Activated CD4-positive, alpha-beta T cell treated with anti-CD3 and anti-CD28 coated beads, Interleukin-2, amount 10 ng/mL, durations not matched to agents 7 days and 5 days (primary cell): Measurements from ENCODE around the gene ZNF292. TPM values are rescaled to one million over a fixed set of nuclear protein-coding genes. Genes with fewer than 3 reads are reported as not detected.
"Not testable (repeated sequence)": the region's sequence is repeated elsewhere in the genome, so short reads cannot be mapped to it uniquely, and the experiment has no call there.

Experiments used
- CTCF ChIA-PET: fragments of 350-600 bp; sonication (Branson Sonifier 250); formaldehyde crosslinking; loops from one replicate; lab custom pipeline; 2021; ENCODE audit warnings: antibody characterized with exemption; lab: Charles Lee
- POLR2A ChIA-PET: fragments of 350-600 bp; sonication (Branson Sonifier 250); formaldehyde crosslinking; loops from one replicate; lab custom pipeline; 2021; ENCODE audit warnings: antibody characterized with exemption; lab: Charles Lee
- DNase-seq: peaks from one replicate; pipeline ENCODE4 v3.0.0-alpha.2; 2020
- H3K27ac Mint-ChIP-seq: one replicate; pipeline ENCODE4 v1.8.0; 2021; ENCODE audit warnings: mild to moderate bottlenecking, moderate library complexity, mixed read lengths
- H3K27me3 Mint-ChIP-seq: one replicate; pipeline ENCODE4 v1.8.0; 2021; ENCODE audit warnings: mixed read lengths
- H3K36me3 Mint-ChIP-seq: one replicate; pipeline ENCODE4 v1.8.0; 2021; ENCODE audit warnings: low read depth, mixed read lengths
- H3K4me1 Mint-ChIP-seq: one replicate; pipeline ENCODE4 v1.8.0; 2021; ENCODE audit warnings: mixed read lengths
- H3K4me3 Mint-ChIP-seq: one replicate; pipeline ENCODE4 v1.8.0; 2021; ENCODE audit warnings: mild to moderate bottlenecking, moderate library complexity, mixed read lengths
- H3K9me3 Mint-ChIP-seq: one replicate; pipeline ENCODE4 v1.8.0; 2021; ENCODE audit warnings: mixed read lengths
- total RNA-seq, 2 experiments: library from RNA; stranded (reverse); gene quantifications; one replicate each; pipeline ENCODE4 v1.2.3, GENCODE V29; 2021

ZNF292 gene
- total RNA-seq, 2 experiments from 2014 or later = 51.5 to 56.0 TPM

DNA sequence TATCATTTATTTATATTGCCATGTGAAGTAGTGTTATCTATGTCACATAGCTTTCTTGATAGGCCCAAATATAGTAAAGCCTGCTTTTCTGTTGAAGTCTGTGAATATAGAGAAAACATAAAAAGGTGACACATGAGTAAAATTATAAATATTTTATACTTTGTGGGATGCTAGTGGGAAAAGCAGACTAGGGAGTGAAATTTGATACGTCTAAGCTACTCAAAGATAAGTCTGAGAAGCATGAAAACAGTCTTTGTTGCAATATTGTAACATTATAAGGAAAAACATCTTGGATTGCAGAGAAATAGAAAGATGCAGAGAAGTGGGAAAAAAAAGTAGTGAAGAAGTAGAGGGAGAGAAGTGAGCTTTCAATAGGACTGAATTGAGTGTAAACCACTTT is 75.4 kb downstream of the ZNF292 start:
- Mint-ChIP-seq H3K27me3 (no peaks in the 10 kb centered on the region), H3K36me3 (peaks cover 25% of the 10 kb centered on the region), H3K9me3 (no peaks in the 10 kb centered on the region), H3K4me1 (peaks cover 3% of the 10 kb centered on the region), H3K27ac (no peak overlapping the region), H3K4me3 (no peak overlapping the region)
- DNase-seq = no peak
- CTCF ChIA-PET = no interaction called here
- POLR2A ChIA-PET = no interaction called here

DNA sequence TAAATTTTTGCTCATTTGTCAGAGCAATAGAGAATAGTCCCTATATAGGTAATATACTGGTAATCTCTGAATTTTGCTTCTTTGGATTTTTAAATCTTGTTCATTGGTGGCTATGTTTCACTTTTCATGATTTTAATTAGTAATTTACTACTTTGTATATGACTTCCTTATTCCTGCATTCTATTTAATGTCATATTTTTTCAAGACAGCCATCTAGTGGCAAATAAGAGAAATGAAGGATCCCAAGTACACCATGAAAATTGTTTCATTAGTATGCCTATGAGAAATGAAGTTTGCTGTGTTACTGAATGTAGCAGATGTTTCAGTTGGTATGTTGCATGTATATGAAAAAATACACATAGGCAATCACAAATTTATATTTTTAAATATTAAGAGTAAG is 82.4 kb downstream of the ZNF292 start:
- ChIA-PET POLR2A (no interaction called here), CTCF (interaction anchor here (0.6 kb wide), 1 partner anchor 25 kb away, joined by 3 read pairs; no protein-coding TSS in a partner anchor)
- no peak for DNase-seq
- H3K27ac Mint-ChIP-seq = no peak overlapping the region
- peaks cover 1% of the 10 kb centered on the region for H3K4me1 Mint-ChIP-seq
- H3K36me3 Mint-ChIP-seq = peaks cover 17% of the 10 kb centered on the region
- H3K27me3 Mint-ChIP-seq = no peaks in the 10 kb centered on the region
- H3K4me3 Mint-ChIP-seq = no peak overlapping the region
- H3K9me3 Mint-ChIP-seq = no peaks in the 10 kb centered on the region

DNA sequence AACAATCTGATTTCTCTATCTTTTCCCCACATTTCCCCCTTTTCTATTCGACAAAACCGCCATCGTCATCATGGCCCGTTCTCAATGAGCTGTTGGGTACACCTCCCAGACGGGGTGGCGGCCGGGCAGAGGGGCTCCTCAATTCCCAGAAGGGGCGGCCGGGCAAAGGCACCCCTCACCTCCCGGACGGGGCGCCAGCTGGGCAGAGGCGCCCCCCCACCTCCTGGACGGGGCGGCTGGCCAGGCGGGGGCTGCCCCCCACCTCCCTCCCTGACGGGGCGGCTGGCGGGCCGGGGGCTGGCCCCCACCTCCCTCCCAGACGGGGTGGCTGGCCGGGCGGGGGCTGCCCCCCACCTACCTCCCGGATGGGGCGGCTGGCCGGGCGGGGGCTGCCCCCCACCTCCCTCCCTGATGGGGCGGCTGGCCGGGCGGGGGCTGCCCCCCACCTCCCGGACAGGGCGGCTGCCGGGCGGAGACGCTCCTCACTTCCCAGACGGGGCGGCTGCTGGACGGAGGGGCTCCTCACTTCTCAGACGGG is 83.8 kb downstream of the ZNF292 start:
- H3K27me3 Mint-ChIP-seq, CTCF ChIA-PET: not testable (repeated sequence)

DNA sequence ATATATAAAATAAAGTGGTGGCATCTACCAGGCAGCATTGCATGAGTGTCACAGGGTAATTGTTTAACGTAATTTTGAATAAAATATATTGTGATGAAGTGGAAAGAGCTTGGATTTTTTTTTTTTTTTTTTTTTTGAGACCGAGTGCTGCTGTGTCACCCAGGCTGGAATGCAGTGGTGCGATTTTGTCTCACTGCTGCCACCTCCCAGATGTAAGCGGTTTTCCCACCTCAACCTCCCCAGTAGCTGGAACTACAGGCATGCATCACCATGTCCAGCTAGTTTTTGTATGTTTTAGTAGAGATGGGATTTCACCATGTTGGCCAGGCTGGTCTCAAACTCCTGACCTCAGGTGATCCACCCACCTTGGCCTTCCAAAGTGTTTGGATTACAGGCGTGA is 85.9 kb downstream of the ZNF292 start:
- no peak overlapping the region for H3K4me3 Mint-ChIP-seq
- POLR2A ChIA-PET = no interaction called here
- H3K27ac Mint-ChIP-seq = no peak overlapping the region

More for the DNA sequence above, 83.8 kb downstream of the ZNF292 start:
- not testable (repeated sequence) for H3K27ac Mint-ChIP-seq, H3K4me3 Mint-ChIP-seq, DNase-seq, H3K4me1 Mint-ChIP-seq, H3K9me3 Mint-ChIP-seq
- peaks cover 16% of the 10 kb centered on the region for H3K36me3 Mint-ChIP-seq
- POLR2A ChIA-PET = interaction anchor here (0.6 kb wide), 1 partner anchor 83 kb away, joined by 3 read pairs; no protein-coding TSS in a partner anchor

DNA sequence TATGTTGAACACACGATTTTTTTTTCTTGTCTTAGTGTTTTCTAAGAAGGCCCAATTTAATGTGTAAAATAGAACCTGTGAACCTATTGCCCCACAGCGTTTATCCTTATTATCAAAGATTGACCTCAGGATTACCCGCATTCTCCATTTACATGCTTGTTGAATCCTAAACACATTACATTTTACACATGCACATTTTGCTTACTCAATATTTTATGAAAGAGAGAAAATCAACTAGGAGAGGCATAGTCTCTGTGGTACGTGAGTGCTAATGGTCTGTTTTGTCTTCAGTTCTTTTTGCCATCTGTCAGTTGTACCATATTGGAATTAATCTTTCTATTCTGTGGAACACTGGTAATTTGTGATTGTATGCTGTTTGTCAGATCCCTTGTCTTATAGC is 86.9 kb downstream of the ZNF292 start:
- H3K27ac Mint-ChIP-seq = peak overlapping the region; percentile 2
- no peak for DNase-seq
- H3K4me1 Mint-ChIP-seq = no peaks in the 10 kb centered on the region
- ChIA-PET CTCF (no interaction called here), POLR2A (no interaction called here)
- H3K27me3 Mint-ChIP-seq = no peaks in the 10 kb centered on the region
- no peaks in the 10 kb centered on the region for H3K9me3 Mint-ChIP-seq
- peaks cover 23% of the 10 kb centered on the region for H3K36me3 Mint-ChIP-seq
- H3K4me3 Mint-ChIP-seq = no peak overlapping the region

More for the DNA sequence above, 85.9 kb downstream of the ZNF292 start:
- no peaks in the 10 kb centered on the region for H3K4me1 Mint-ChIP-seq
- H3K27me3 Mint-ChIP-seq = no peaks in the 10 kb centered on the region
- no peak for DNase-seq
- CTCF ChIA-PET = no interaction called here
- H3K9me3 Mint-ChIP-seq = no peaks in the 10 kb centered on the region
- peaks cover 17% of the 10 kb centered on the region for H3K36me3 Mint-ChIP-seq

DNA sequence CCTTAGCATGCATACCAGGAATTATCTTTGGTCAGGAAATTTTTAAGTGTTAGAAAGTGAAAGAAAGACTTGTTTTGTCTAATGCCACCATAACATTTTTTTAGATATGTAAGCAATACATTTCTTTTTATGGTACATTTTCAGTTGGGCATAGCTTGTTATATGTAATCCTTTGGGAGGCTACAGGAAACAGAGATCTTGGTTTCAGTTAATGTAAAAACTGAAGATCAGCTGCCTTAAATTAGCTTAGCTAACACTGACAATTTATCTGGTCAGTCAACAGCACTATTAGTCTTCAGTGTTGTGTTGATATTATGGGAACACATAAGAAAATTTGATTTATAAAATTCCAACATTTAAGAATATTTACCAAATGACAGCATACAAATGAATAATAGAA is 88.4 kb downstream of the ZNF292 start:
- DNase-seq = no peak
- no peak overlapping the region for H3K27ac Mint-ChIP-seq
- CTCF ChIA-PET = no interaction called here
- no peaks in the 10 kb centered on the region for H3K4me1 Mint-ChIP-seq
- H3K36me3 Mint-ChIP-seq = peaks cover 32% of the 10 kb centered on the region
- no peak overlapping the region for H3K4me3 Mint-ChIP-seq
- POLR2A ChIA-PET = no interaction called here
- no peaks in the 10 kb centered on the region for H3K27me3 Mint-ChIP-seq
- no peaks in the 10 kb centered on the region for H3K9me3 Mint-ChIP-seq

DNA sequence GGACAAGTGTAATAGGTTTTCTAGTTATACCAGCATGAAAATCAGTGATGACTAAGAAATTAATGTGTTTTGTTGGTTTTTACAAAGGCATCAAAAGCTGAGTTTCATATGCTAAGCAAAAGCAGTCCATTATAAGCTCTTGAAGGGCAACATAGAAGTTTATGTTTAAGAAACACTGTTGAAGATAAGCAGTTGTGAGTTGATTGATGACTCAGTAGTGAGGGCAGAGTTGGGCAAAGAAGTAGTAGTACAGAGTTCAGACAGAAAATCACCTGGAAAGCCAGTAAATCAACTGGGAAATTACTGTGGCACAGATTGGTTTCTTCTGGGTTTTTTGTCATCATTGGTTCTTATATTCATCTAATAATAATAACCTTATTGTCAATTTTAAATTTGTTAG is 89.0 kb downstream of the ZNF292 start:
- ChIA-PET POLR2A (no interaction called here), CTCF (no interaction called here)
- Mint-ChIP-seq H3K4me1 (no peaks in the 10 kb centered on the region), H3K27me3 (no peaks in the 10 kb centered on the region), H3K36me3 (peaks cover 38% of the 10 kb centered on the region), H3K9me3 (no peaks in the 10 kb centered on the region), H3K4me3 (no peak overlapping the region), H3K27ac (no peak overlapping the region)
- DNase-seq = no peak

- ChIA-PET CTCF (interaction anchor here (0.6 to 1.0 kb wide), 3 partner anchors 16 to 1203 kb away, joined by 3 read pairs; no protein-coding TSS in a partner anchor), POLR2A (no interaction called here)
- peaks cover 60% of the 10 kb centered on the region for H3K36me3 Mint-ChIP-seq
- peaks cover 3% of the 10 kb centered on the region for H3K9me3 Mint-ChIP-seq
- H3K4me3 Mint-ChIP-seq = no peak overlapping the region
- DNase-seq = no peak
- no peaks in the 10 kb centered on the region for H3K27me3 Mint-ChIP-seq
- no peaks in the 10 kb centered on the region for H3K4me1 Mint-ChIP-seq
- peak overlapping the region; percentile 25 for H3K27ac Mint-ChIP-seq
These were observed 94.7 kb downstream of the ZNF292 start for GRCh38 chr6:87250019-87250418.

GRCh38 chr6:87251225-87251624 is 95.9 kb downstream of the ZNF292 start:
- H3K4me1 Mint-ChIP-seq = no peaks in the 10 kb centered on the region

GRCh38 chr6:87251725-87252124 is 96.4 kb downstream of the ZNF292 start:
- Mint-ChIP-seq H3K4me3 (no peak overlapping the region), H3K36me3 (peaks cover 71% of the 10 kb centered on the region), H3K9me3 (peaks cover 4% of the 10 kb centered on the region), H3K27me3 (no peaks in the 10 kb centered on the region), H3K4me1 (no peaks in the 10 kb centered on the region), H3K27ac (no peak overlapping the region)
- POLR2A ChIA-PET = no interaction called here
- DNase-seq = no peak
- CTCF ChIA-PET = no interaction called here

More at GRCh38 chr6:87251225-87251624, 95.9 kb downstream of the ZNF292 start:
- H3K36me3 Mint-ChIP-seq = peaks cover 70% of the 10 kb centered on the region
- ChIA-PET POLR2A (no interaction called here), CTCF (no interaction called here)
- no peak for DNase-seq
- peaks cover 4% of the 10 kb centered on the region for H3K9me3 Mint-ChIP-seq
- H3K27ac Mint-ChIP-seq = no peak overlapping the region
- H3K27me3 Mint-ChIP-seq = no peaks in the 10 kb centered on the region
- no peak overlapping the region for H3K4me3 Mint-ChIP-seq

- Mint-ChIP-seq H3K9me3 (peaks cover 10% of the 10 kb centered on the region), H3K36me3 (peaks cover 81% of the 10 kb centered on the region), H3K27me3 (no peaks in the 10 kb centered on the region), H3K27ac (no peak overlapping the region), H3K4me3 (no peak overlapping the region), H3K4me1 (peaks cover 3% of the 10 kb centered on the region)
- ChIA-PET CTCF (interaction anchor here (1.6 kb wide), 1 partner anchor 10 kb away, joined by 4 read pairs; no protein-coding TSS in a partner anchor), POLR2A (no interaction called here)
- DNase-seq = no peak
These were observed 101.7 kb downstream of the ZNF292 start for GRCh38 chr6:87257046-87257445.

- Mint-ChIP-seq H3K9me3 (peaks cover 10% of the 10 kb centered on the region), H3K4me3 (no peak overlapping the region), H3K27me3 (no peaks in the 10 kb centered on the region), H3K4me1 (peaks cover 3% of the 10 kb centered on the region), H3K27ac (no peak overlapping the region), H3K36me3 (peaks cover 76% of the 10 kb centered on the region)
- POLR2A ChIA-PET = no interaction called here
- DNase-seq = no peak
- CTCF ChIA-PET = no interaction called here
These were observed 102.2 kb downstream of the ZNF292 start for GRCh38 chr6:87257565-87257964.

DNA sequence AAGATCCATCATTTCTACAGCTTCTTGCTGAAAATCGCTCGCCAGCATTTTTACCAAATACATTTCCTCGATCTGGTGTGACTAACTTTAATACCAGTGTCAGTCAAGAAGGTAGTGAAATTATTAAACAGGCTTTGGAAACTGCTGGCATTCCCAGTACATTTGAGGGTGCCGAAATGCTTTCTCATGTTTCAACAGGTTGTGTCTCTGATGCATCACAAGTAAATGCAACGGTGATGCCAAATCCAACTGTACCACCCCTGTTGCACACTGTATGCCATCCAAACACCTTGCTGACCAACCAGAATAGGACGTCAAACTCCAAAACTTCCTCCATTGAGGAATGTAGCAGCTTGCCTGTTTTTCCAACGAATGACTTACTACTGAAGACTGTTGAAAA is 102.6 kb downstream of the ZNF292 start:
- POLR2A ChIA-PET = no interaction called here
- peaks cover 74% of the 10 kb centered on the region for H3K36me3 Mint-ChIP-seq
- no peak overlapping the region for H3K4me3 Mint-ChIP-seq

DNA sequence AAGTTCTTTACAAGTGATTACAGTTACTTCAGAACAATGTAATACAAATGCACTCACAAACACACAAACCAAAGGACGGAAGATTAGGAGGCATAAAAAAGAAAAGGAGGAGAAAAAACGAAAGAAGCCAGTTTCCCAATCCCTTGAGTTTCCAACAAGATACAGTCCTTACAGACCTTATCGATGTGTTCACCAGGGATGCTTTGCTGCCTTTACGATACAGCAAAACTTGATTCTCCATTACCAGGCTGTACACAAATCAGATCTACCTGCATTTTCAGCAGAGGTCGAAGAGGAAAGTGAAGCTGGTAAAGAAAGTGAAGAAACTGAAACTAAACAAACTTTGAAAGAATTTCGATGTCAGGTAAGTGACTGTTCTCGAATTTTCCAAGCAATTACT is 104.4 kb downstream of the ZNF292 start:
- H3K9me3 Mint-ChIP-seq = peaks cover 10% of the 10 kb centered on the region
- no peak for DNase-seq
- POLR2A ChIA-PET = no interaction called here
- H3K27me3 Mint-ChIP-seq = no peaks in the 10 kb centered on the region
- peak overlapping the region; percentile 9 for H3K27ac Mint-ChIP-seq
- H3K36me3 Mint-ChIP-seq = peaks cover 65% of the 10 kb centered on the region
- CTCF ChIA-PET = no interaction called here
- peaks cover 3% of the 10 kb centered on the region for H3K4me1 Mint-ChIP-seq
- H3K4me3 Mint-ChIP-seq = no peak overlapping the region

More for the DNA sequence above, 102.6 kb downstream of the ZNF292 start:
- H3K9me3 Mint-ChIP-seq = peaks cover 10% of the 10 kb centered on the region
- H3K4me1 Mint-ChIP-seq = peaks cover 3% of the 10 kb centered on the region
- H3K27me3 Mint-ChIP-seq = no peaks in the 10 kb centered on the region
- H3K27ac Mint-ChIP-seq = no peak overlapping the region
- CTCF ChIA-PET = no interaction called here
- no peak for DNase-seq
